HEK293 (cell line): Measurements from ENCODE around the gene MPDU1.
"Not testable (repeated sequence)": the region's sequence is repeated elsewhere in the genome, so short reads cannot be mapped to it uniquely, and the experiment has no call there.

Source experiments
- CTCF ChIA-PET: fragments of 350-600 bp; formaldehyde crosslinking; extraction: SDS; loops from one replicate; lab custom pipeline; 2021; ENCODE audit warnings: antibody characterized with exemption; lab: Yijun Ruan, JAX
- POLR2A ChIA-PET: fragments of 300-600 bp; formaldehyde crosslinking; extraction: SDS; loops from one replicate; lab custom pipeline; 2020; ENCODE audit warnings: antibody characterized with exemption, inconsistent platforms; lab: Yijun Ruan, JAX
- H3K27ac ChIP-seq: fragments of 200-500 bp; sonication (Bioruptor generic); 2 replicates; pipeline ENCODE4 v1.5.1; 2014; ENCODE audit warnings: low read depth, low read length, control low read depth, inconsistent platforms; ENCODE audit errors: extremely low read depth
- H3K36me3 ChIP-seq, 2 experiments: fragments of 200-500 bp in 1 of 2; sonication (Bioruptor generic) in 1 of 2; 1 replicate in 1 of 2; 2 replicates in 1 of 2; pipeline ENCODE4 v1.5.1; 2014 to 2017; ENCODE audit warnings: inconsistent platforms in 2 of 2, low read length in 2 of 2; ENCODE audit not compliant: control insufficient read depth in 2 of 2, insufficient read depth in 1 of 2
- H3K4me1 ChIP-seq: fragments of 200-500 bp; sonication (Bioruptor generic); 2 replicates; pipeline ENCODE4 v1.5.1; 2014; ENCODE audit warnings: mild to moderate bottlenecking, low read length, inconsistent platforms; ENCODE audit not compliant: control insufficient read depth, insufficient read depth
- H3K4me3 ChIP-seq: 2 replicates; pipeline ENCODE4 v1.5.1; 2011; ENCODE audit warnings: low read depth, mild to moderate bottlenecking, control low read depth, low read length, moderate library complexity
- H3K9me3 ChIP-seq: fragments of 200-500 bp; sonication (Bioruptor generic); 2 replicates; pipeline ENCODE4 v1.5.1; 2014; ENCODE audit warnings: low read depth, low read length, inconsistent platforms; ENCODE audit not compliant: control insufficient read depth, insufficient read depth
- EGR2 ChIP-seq: fragments of 450-650 bp; formaldehyde crosslinking; IDR thresholded peaks from 2 replicates; pipeline ENCODE4 v1.5.1; 2016; ENCODE audit warnings: low read depth, missing biosample characterization, missing genetic modification characterization
- GLIS2 ChIP-seq: fragments of 450-650 bp; formaldehyde crosslinking; IDR thresholded peaks from 2 replicates; pipeline ENCODE4 v1.5.1; 2016; ENCODE audit warnings: missing biosample characterization, missing genetic modification characterization
- IKZF3 ChIP-seq: fragments of 450-650 bp; IDR thresholded peaks from 2 replicates; pipeline ENCODE4 v1.5.0; 2018; ENCODE audit warnings: missing biosample characterization, mild to moderate bottlenecking, missing genetic modification characterization, moderate library complexity
- KLF16 ChIP-seq: fragments of 450-650 bp; formaldehyde crosslinking; IDR thresholded peaks from 2 replicates; pipeline ENCODE4 v1.5.1; 2017; ENCODE audit warnings: missing biosample characterization, missing genetic modification characterization
- MZF1 ChIP-seq: fragments of 450-650 bp; formaldehyde crosslinking; IDR thresholded peaks from 2 replicates; pipeline ENCODE4 v1.5.1; 2017; ENCODE audit warnings: missing biosample characterization, missing genetic modification characterization, borderline replicate concordance
- PRDM1 ChIP-seq: fragments of 450-650 bp; formaldehyde crosslinking; IDR thresholded peaks from 2 replicates; pipeline ENCODE4; 2016; ENCODE audit warnings: missing biosample characterization, missing genetic modification characterization
- SALL2 ChIP-seq: fragments of 450-650 bp; formaldehyde crosslinking; IDR thresholded peaks from 2 replicates; pipeline ENCODE4 v1.5.0; 2017; ENCODE audit warnings: missing biosample characterization, mild to moderate bottlenecking, missing genetic modification characterization, borderline replicate concordance
- SCRT2 ChIP-seq: fragments of 450-650 bp; formaldehyde crosslinking; IDR thresholded peaks from 2 replicates; pipeline ENCODE4 v1.5.1; 2016; ENCODE audit warnings: missing biosample characterization, missing genetic modification characterization
- ZBTB48 ChIP-seq: fragments of 450-650 bp; formaldehyde crosslinking; IDR thresholded peaks from 2 replicates; pipeline ENCODE4 v1.5.1; 2016; ENCODE audit warnings: missing biosample characterization, missing genetic modification characterization
- ZFP37 ChIP-seq: fragments of 450-650 bp; formaldehyde crosslinking; IDR thresholded peaks from 2 replicates; pipeline ENCODE4 v1.5.1; 2016; ENCODE audit warnings: missing biosample characterization, missing genetic modification characterization
- ZNF132 ChIP-seq: fragments of 450-650 bp; formaldehyde crosslinking; IDR thresholded peaks from 2 replicates; pipeline ENCODE4 v1.5.1; 2017; ENCODE audit warnings: missing biosample characterization, missing genetic modification characterization, borderline replicate concordance
- ZNF138 ChIP-seq: fragments of 450-650 bp; formaldehyde crosslinking; IDR thresholded peaks from 2 replicates; pipeline ENCODE4 v1.5.1; 2016; ENCODE audit warnings: missing biosample characterization, missing genetic modification characterization, borderline replicate concordance
- ZNF280C ChIP-seq: fragments of 450-650 bp; formaldehyde crosslinking; IDR thresholded peaks from 2 replicates; pipeline ENCODE4 v1.5.1; 2016; ENCODE audit warnings: missing biosample characterization, missing genetic modification characterization
- ZNF416 ChIP-seq: fragments of 450-650 bp; formaldehyde crosslinking; IDR thresholded peaks from 2 replicates; pipeline ENCODE4 v1.5.1; 2016; ENCODE audit warnings: missing biosample characterization, missing genetic modification characterization
- ZNF610 ChIP-seq: fragments of 450-650 bp; formaldehyde crosslinking; IDR thresholded peaks from 2 replicates; pipeline ENCODE4 v1.5.1; 2016; ENCODE audit warnings: missing biosample characterization, missing genetic modification characterization, borderline replicate concordance
- ZNF660 ChIP-seq: fragments of 450-650 bp; IDR thresholded peaks from 2 replicates; pipeline ENCODE4 v1.5.1; 2018; ENCODE audit warnings: missing biosample characterization, mild to moderate bottlenecking, missing genetic modification characterization
- ZNF837 ChIP-seq: fragments of 450-650 bp; formaldehyde crosslinking; IDR thresholded peaks from 2 replicates; pipeline ENCODE4 v1.5.1; 2016; ENCODE audit warnings: missing biosample characterization, missing genetic modification characterization

MPDU1 gene

GRCh38 chr17:7623661-7624060, 40.0 kb downstream of the MPDU1 start (continued):
- no peak for TF ChIP-seq IKZF3 (tag by site-specific recombination)
- TF ChIP-seq KLF16 (tag by site-specific recombination), result no peak

- ChIA-PET CTCF (interaction anchor here (2.0 to 4.4 kb wide), 3 partner anchors 11 to 62 kb away, joined by 6 to 24 read pairs (median 21); partner anchors contain the start of genes FXR2, TP53 and WRAP53), POLR2A (interaction anchor here (2.4 to 3.6 kb wide), 2 partner anchors 11 to 42 kb away, joined by 21 to 52 read pairs; partner anchors contain the start of genes FXR2 and MPDU1)
- H3K4me1 ChIP-seq, H3K9me3 ChIP-seq, H3K36me3 ChIP-seq, H3K27ac ChIP-seq, H3K4me3 ChIP-seq: not testable (repeated sequence)
Measured at GRCh38 chr17:7625749-7626148, 42.1 kb downstream of the MPDU1 start.

DNA sequence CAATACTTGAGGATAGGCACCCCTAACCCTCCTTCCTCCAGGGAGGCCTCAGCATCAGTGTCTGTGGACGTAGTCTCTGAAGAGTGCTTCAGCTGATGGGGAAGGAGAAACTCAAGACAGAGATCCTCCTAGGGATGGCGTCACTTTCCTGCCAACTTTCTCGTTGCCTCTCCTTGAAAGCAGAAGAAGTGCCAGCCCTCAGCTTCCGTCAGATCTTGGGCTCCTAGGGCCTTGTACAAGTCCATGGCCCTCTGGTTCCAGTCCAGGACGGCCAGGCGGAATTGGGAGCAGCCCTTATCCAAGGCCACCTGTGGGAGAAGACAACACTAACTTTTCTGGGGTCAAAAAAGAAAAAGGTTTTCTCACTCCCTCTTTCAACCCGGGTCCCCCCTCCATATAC, 42.7 kb downstream of the MPDU1 start:
- TF ChIP-seq ZNF280C (tag by site-specific recombination) (no peak), SCRT2 (tag by site-specific recombination) (no peak; the same call in 1 of the 2 replicates), PRDM1 (tag by site-specific recombination) (peak; percentile 69), GLIS2 (tag by site-specific recombination) (no peak), ZNF610 (tag by site-specific recombination) (no peak)
- TF ChIP-seq, all 188 proteins: peak for 1
- Histone ChIP-seq H3K27ac (no peak overlapping the region), H3K36me3 (peaks cover 0 to 8% of the 10 kb centered on the region in 2 experiments; a peak in 2 of 3 replicates), H3K4me3 (no peak overlapping the region), H3K9me3 (no peaks in the 10 kb centered on the region), H3K4me1 (peaks cover 3% of the 10 kb centered on the region; the same call in 1 of the 2 replicates)
- ChIA-PET CTCF (interaction anchor here (0.7 to 4.4 kb wide), 9 partner anchors 8 to 431 kb away, joined by 3 to 24 read pairs (median 6); partner anchors contain the start of genes FXR2, TP53 and WRAP53), POLR2A (interaction anchor here (0.6 to 9.6 kb wide), 5 partner anchors 11 to 60 kb away, joined by 5 to 215 read pairs (median 21); partner anchors contain the start of genes FXR2, MPDU1, TP53 and WRAP53)

DNA sequence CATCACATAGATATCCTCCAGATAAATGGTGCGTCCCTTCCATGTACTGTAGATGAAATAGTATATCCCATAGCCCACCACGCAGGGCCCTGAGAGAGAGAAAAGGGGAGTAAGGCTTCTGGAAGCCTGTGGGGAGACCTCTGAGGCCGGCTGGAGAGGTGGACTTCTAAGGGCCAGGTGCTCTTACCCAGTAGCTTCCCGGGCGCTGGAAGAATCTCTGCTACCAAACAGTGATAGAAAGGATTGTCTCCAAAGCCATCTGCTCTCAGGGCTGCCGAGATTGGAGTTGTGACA, 43.3 kb downstream of the MPDU1 start:
- TF ChIP-seq ZNF837 (tag by site-specific recombination) (no peak), MZF1 (no peak), ZFP37 (tag by site-specific recombination) (no peak), SALL2 (no peak), ZBTB48 (tag by site-specific recombination) (no peak), EGR2 (tag by site-specific recombination) (no peak), ZNF132 (tag by site-specific recombination) (no peak), ZNF660 (no peak), KLF16 (tag by site-specific recombination) (no peak), ZNF138 (no peak), ZNF416 (tag by site-specific recombination) (no peak)
- TF ChIP-seq, all 188 proteins: peak for 0
- Histone ChIP-seq H3K9me3 (no peaks in the 10 kb centered on the region), H3K27ac (peak overlapping the region; percentile 91; the same call in 1 of the 2 replicates), H3K4me1 (peaks cover 3% of the 10 kb centered on the region; the same call in 1 of the 2 replicates), H3K36me3 (peaks cover 0 to 8% of the 10 kb centered on the region in 2 experiments; a peak in 2 of 3 replicates), H3K4me3 (peak overlapping the region; percentile 84)
- ChIA-PET POLR2A (interaction anchor here (0.9 to 9.6 kb wide), 9 partner anchors 12 to 322 kb away, joined by 3 to 215 read pairs (median 9); partner anchors contain the start of genes ATP1B2, CD68, FXR2 and MPDU1), CTCF (interaction anchor here (0.6 to 4.4 kb wide), 10 partner anchors 9 to 431 kb away, joined by 3 to 24 read pairs (median 5); partner anchors contain the start of genes FXR2, TP53 and WRAP53)
